GM21390 (cell line): ENCODE data around the gene INPP4B.

ENCODE experiments used
- ATAC-seq: cut with Tn5 transposase; IDR thresholded peaks from one replicate; pipeline ENCODE4 v1.9.1; 2021; ENCODE audit not compliant: unreplicated experiment

The INPP4B gene

GRCh38 chr4:142583708-142584107 is 262.4 kb downstream of the INPP4B start:
- ATAC-seq = no peak

GRCh38 chr4:142582340-142582739 is 263.8 kb downstream of the INPP4B start:
- ATAC-seq = no peak

- ATAC-seq = no peak
These were observed 264.2 kb downstream of the INPP4B start for GRCh38 chr4:142581881-142582280.

GRCh38 chr4:142579443-142579842 is 266.7 kb downstream of the INPP4B start:
- no peak for ATAC-seq

- no peak for ATAC-seq
These were observed 271.8 kb downstream of the INPP4B start for GRCh38 chr4:142574306-142574705.

GRCh38 chr4:142572071-142572470 is 274.0 kb downstream of the INPP4B start:
- no peak for ATAC-seq

- no peak for ATAC-seq
These were observed 278.3 kb downstream of the INPP4B start for GRCh38 chr4:142567620-142568451.

- no peak for ATAC-seq
These were observed 278.9 kb downstream of the INPP4B start for GRCh38 chr4:142567199-142567598.

GRCh38 chr4:142566777-142567176 is 279.3 kb downstream of the INPP4B start:
- no peak for ATAC-seq

- ATAC-seq = no peak
These were observed 279.9 kb downstream of the INPP4B start for GRCh38 chr4:142566243-142566642.

GRCh38 chr4:142565771-142566170 is 280.3 kb downstream of the INPP4B start:
- no peak for ATAC-seq

GRCh38 chr4:142563682-142564291 is 282.3 kb downstream of the INPP4B start:
- no peak for ATAC-seq

- no peak for ATAC-seq
These were observed 286.1 kb downstream of the INPP4B start for GRCh38 chr4:142559986-142560385.

GRCh38 chr4:142558851-142559250 is 287.2 kb downstream of the INPP4B start:
- no peak for ATAC-seq

GRCh38 chr4:142557239-142557801 is 288.8 kb downstream of the INPP4B start:
- no peak for ATAC-seq

GRCh38 chr4:142556570-142557238 is 289.4 kb downstream of the INPP4B start:
- no peak for ATAC-seq

GRCh38 chr4:142556048-142556447 is 290.1 kb downstream of the INPP4B start:
- no peak for ATAC-seq

GRCh38 chr4:142554412-142554811 is 291.7 kb downstream of the INPP4B start:
- no peak for ATAC-seq

- ATAC-seq = no peak
These were observed 294.4 kb downstream of the INPP4B start for GRCh38 chr4:142551517-142552305.

- no peak for ATAC-seq
These were observed 295.1 kb downstream of the INPP4B start for GRCh38 chr4:142550965-142551364.
